ENCODE results near the gene ARL4C.

Gene ARL4C

GRCh38 chr2:234492717-234493485, 4.0 kb downstream of the ARL4C start:
- H3K4me1 ChIP-seq (ENCODE audit: control insufficient read depth in 1 of 2, insufficient read depth in 1 of 2, low read depth in 1 of 2, low read length in 1 of 2), result peaks cover 0 to 4% of the 10 kb centered on the region in 2 experiments
- no peaks in the 10 kb centered on the region for H3K36me3 ChIP-seq
- TF ChIP-seq CTCF (IDR thresholded peaks at IDR 0.05), result no peak
- no peaks in the 10 kb centered on the region for H3K9me3 ChIP-seq
- no peak overlapping the region for H3K27ac ChIP-seq
- peaks cover 100% of the 10 kb centered on the region for H3K27me3 ChIP-seq
- no peak overlapping the region for H3K4me3 ChIP-seq (ENCODE audit: low read depth in 1 of 2, low read length in 1 of 2)

GRCh38 chr2:234491897-234492296, 5.0 kb downstream of the ARL4C start:
- Histone ChIP-seq H3K4me1 (ENCODE audit: control insufficient read depth in 1 of 2, insufficient read depth in 1 of 2, low read depth in 1 of 2, low read length in 1 of 2) (peaks cover 0 to 4% of the 10 kb centered on the region in 2 experiments), H3K36me3 (no peaks in the 10 kb centered on the region), H3K27ac (no peak overlapping the region), H3K27me3 (peaks cover 100% of the 10 kb centered on the region), H3K4me3 (ENCODE audit: low read depth in 1 of 2, low read length in 1 of 2) (no peak overlapping the region), H3K9me3 (no peaks in the 10 kb centered on the region)
- TF ChIP-seq CTCF (IDR thresholded peaks at IDR 0.05), result no peak

GRCh38 chr2:234491281-234491680, 5.6 kb downstream of the ARL4C start:
- TF ChIP-seq CTCF (IDR thresholded peaks at IDR 0.05), result no peak
- H3K27ac ChIP-seq, result no peak overlapping the region
- H3K4me3 ChIP-seq (ENCODE audit: low read depth in 1 of 2, low read length in 1 of 2), result no peak overlapping the region
- H3K9me3 ChIP-seq, result no peaks in the 10 kb centered on the region
- H3K27me3 ChIP-seq, result peaks cover 99% of the 10 kb centered on the region
- H3K36me3 ChIP-seq, result no peaks in the 10 kb centered on the region
- H3K4me1 ChIP-seq (ENCODE audit: control insufficient read depth in 1 of 2, insufficient read depth in 1 of 2, low read depth in 1 of 2, low read length in 1 of 2), result peaks cover 0 to 4% of the 10 kb centered on the region in 2 experiments

GRCh38 chr2:234490271-234491091, 6.4 kb downstream of the ARL4C start:
- Histone ChIP-seq H3K4me1 (ENCODE audit: control insufficient read depth in 1 of 2, insufficient read depth in 1 of 2, low read depth in 1 of 2, low read length in 1 of 2) (no peaks in the 10 kb centered on the region), H3K36me3 (no peaks in the 10 kb centered on the region), H3K27ac (no peak overlapping the region), H3K27me3 (peaks cover 99% of the 10 kb centered on the region), H3K4me3 (ENCODE audit: low read depth in 1 of 2, low read length in 1 of 2) (no peak overlapping the region), H3K9me3 (no peaks in the 10 kb centered on the region)
- TF ChIP-seq CTCF (IDR thresholded peaks at IDR 0.05), result no peak

GRCh38 chr2:234488913-234489451, 7.9 kb downstream of the ARL4C start:
- H3K9me3 ChIP-seq, result no peaks in the 10 kb centered on the region
- H3K36me3 ChIP-seq, result no peaks in the 10 kb centered on the region
- peaks cover 95% of the 10 kb centered on the region for H3K27me3 ChIP-seq
- H3K27ac ChIP-seq, result no peak overlapping the region
- no peak overlapping the region for H3K4me3 ChIP-seq (ENCODE audit: low read depth in 1 of 2, low read length in 1 of 2)
- no peak for TF ChIP-seq CTCF (IDR thresholded peaks at IDR 0.05)
- no peaks in the 10 kb centered on the region for H3K4me1 ChIP-seq (ENCODE audit: control insufficient read depth in 1 of 2, insufficient read depth in 1 of 2, low read depth in 1 of 2, low read length in 1 of 2)
